Endothelial cell (in vitro differentiated cells): ENCODE measurements around the gene SKAP2. TPM values are rescaled to one million over a fixed set of nuclear protein-coding genes. Genes with fewer than 3 reads are reported as not detected.
"Not testable (repeated sequence)": the region's sequence is repeated elsewhere in the genome, so short reads cannot be mapped to it uniquely, and the experiment has no call there.

Experiments used
- DNase-seq: peaks from one replicate; pipeline ENCODE4 v3.0.0; 2021; ENCODE audit warnings: low spot score
- H3K27ac Mint-ChIP-seq: one replicate; pipeline ENCODE4 v1.8.0; 2021; ENCODE audit warnings: mixed read lengths, inconsistent platforms; ENCODE audit not compliant: unreplicated experiment
- H3K27me3 Mint-ChIP-seq: one replicate; pipeline ENCODE4 v1.8.0; 2021; ENCODE audit warnings: mild to moderate bottlenecking, moderate library complexity, mixed read lengths, inconsistent platforms; ENCODE audit not compliant: unreplicated experiment
- H3K36me3 Mint-ChIP-seq: one replicate; pipeline ENCODE4 v1.8.0; 2021; ENCODE audit warnings: mild to moderate bottlenecking, low read depth, mixed read lengths, inconsistent platforms; ENCODE audit not compliant: unreplicated experiment
- H3K4me1 Mint-ChIP-seq: one replicate; pipeline ENCODE4 v1.8.0; 2021; ENCODE audit warnings: mild to moderate bottlenecking, mixed read lengths, inconsistent platforms; ENCODE audit not compliant: unreplicated experiment
- H3K4me3 Mint-ChIP-seq: one replicate; pipeline ENCODE4 v1.8.0; 2021; ENCODE audit warnings: mild to moderate bottlenecking, mixed read lengths, inconsistent platforms; ENCODE audit not compliant: unreplicated experiment
- H3K9me3 Mint-ChIP-seq: one replicate; pipeline ENCODE4 v1.8.0; 2021; ENCODE audit warnings: mixed read lengths, inconsistent platforms; ENCODE audit not compliant: unreplicated experiment
- CTCF ChIP-seq: fragments of 200-600 bp; sonication (generic); IDR thresholded peaks from one replicate; pipeline ENCODE4 v1.5.0; 2021; ENCODE audit warnings: antibody characterized with exemption; ENCODE audit not compliant: unreplicated experiment
- total RNA-seq: library from RNA; stranded (reverse); fragmentation: NEBNext Ultra II Directional; extraction: Animal tissue kit (Norgen Biotek cat#: 25700); gene quantifications from one replicate; pipeline ENCODE4 v1.2.1, GENCODE V29; 2021; ENCODE audit not compliant: unreplicated experiment

Gene SKAP2
- total RNA-seq, 1 donor from 2014 or later = 24.7 TPM

- TF ChIP-seq CTCF = no peak
- Mint-ChIP-seq H3K27me3 (no peaks in the 10 kb centered on the region), H3K4me1 (no peaks in the 10 kb centered on the region), H3K4me3 (no peak overlapping the region), H3K36me3 (peaks cover 4% of the 10 kb centered on the region), H3K9me3 (no peaks in the 10 kb centered on the region), H3K27ac (no peak overlapping the region)
- no peak for DNase-seq
Measured at GRCh38 chr7:26842897-26843296, 21.5 kb downstream of the SKAP2 start.

GRCh38 chr7:26841003-26841739 is 23.2 kb downstream of the SKAP2 start:
- no peak for TF ChIP-seq CTCF
- Mint-ChIP-seq H3K4me1 (no peaks in the 10 kb centered on the region), H3K27me3 (peaks cover 3% of the 10 kb centered on the region), H3K27ac (no peak overlapping the region), H3K9me3 (no peaks in the 10 kb centered on the region), H3K36me3 (peaks cover 17% of the 10 kb centered on the region), H3K4me3 (no peak overlapping the region)
- DNase-seq = no peak

GRCh38 chr7:26836793-26837192 is 27.6 kb downstream of the SKAP2 start:
- not testable (repeated sequence) for H3K27ac Mint-ChIP-seq, DNase-seq, H3K4me1 Mint-ChIP-seq, H3K27me3 Mint-ChIP-seq, H3K9me3 Mint-ChIP-seq
- peak overlapping the region; percentile 52 for H3K4me3 Mint-ChIP-seq
- peaks cover 27% of the 10 kb centered on the region for H3K36me3 Mint-ChIP-seq

GRCh38 chr7:26815426-26815825 is 49.0 kb downstream of the SKAP2 start:
- Mint-ChIP-seq H3K9me3 (no peaks in the 10 kb centered on the region), H3K27me3 (no peaks in the 10 kb centered on the region), H3K4me3 (no peak overlapping the region), H3K4me1 (no peaks in the 10 kb centered on the region), H3K36me3 (no peaks in the 10 kb centered on the region), H3K27ac (no peak overlapping the region)
- TF ChIP-seq CTCF = no peak
- DNase-seq = no peak

- DNase-seq = no peak
- Mint-ChIP-seq H3K4me1 (no peaks in the 10 kb centered on the region), H3K27me3 (no peaks in the 10 kb centered on the region), H3K36me3 (no peaks in the 10 kb centered on the region), H3K27ac (no peak overlapping the region), H3K4me3 (no peak overlapping the region), H3K9me3 (no peaks in the 10 kb centered on the region)
- TF ChIP-seq CTCF = no peak
Measured at GRCh38 chr7:26813432-26813831, 51.0 kb downstream of the SKAP2 start.
